DND-41 (cell line): ENCODE data around the gene LGALS3BP.

Experiments
- CTCF ChIP-seq: IDR thresholded peaks from 2 replicates; pipeline ENCODE4 v1.5.1; 2012; ENCODE audit warnings: borderline replicate concordance, low read length, moderate library complexity, mild to moderate bottlenecking; ENCODE audit not compliant: poor library complexity, severe bottlenecking; ENCODE audit errors: extremely low read depth
- EZH2 ChIP-seq: IDR thresholded peaks from 3 replicates; pipeline ENCODE4 v1.6.1; 2012; ENCODE audit warnings: borderline replicate concordance, low read depth, mild to moderate bottlenecking, moderate library complexity, low read length, inconsistent platforms; ENCODE audit not compliant: severe bottlenecking

GRCh38 chr17:78935419-78936323 is 44.1 kb downstream of the LGALS3BP start:
- no peak for TF ChIP-seq EZH2
- no peak for TF ChIP-seq CTCF
